NCI-H1694 treated with DMSO at 0.1 percent for 48 hours (cell line): ENCODE measurements around the gene TMIGD2.
"Not testable (repeated sequence)": the region's sequence is repeated elsewhere in the genome, so short reads cannot be mapped to it uniquely, and the experiment has no call there.

Source experiments
- DNase-seq: peaks from one replicate; lab custom pipeline; 2025; lab: John Stamatoyannopoulos, UW

TMIGD2 gene

GRCh38 chr19:4302243-4302640 is at the start of gene TMIGD2:
Gene TMIGD2, minus strand, starts transcription at chr19:4302389. Its CDS starts 4 bp downstream, at chr19:4302385.
- no peak for DNase-seq

- no peak for DNase-seq
These were observed 48.5 kb upstream of the TMIGD2 start for GRCh38 chr19:4350726-4351125.

- no peak for DNase-seq
These were observed 47.9 kb upstream of the TMIGD2 start for GRCh38 chr19:4350111-4350510.

GRCh38 chr19:4349225-4349624 is 47.0 kb upstream of the TMIGD2 start:
- DNase-seq, result not testable (repeated sequence)

GRCh38 chr19:4347521-4347920 is 45.3 kb upstream of the TMIGD2 start:
- DNase-seq, result no peak

GRCh38 chr19:4346020-4346383 is 43.8 kb upstream of the TMIGD2 start:
- no peak for DNase-seq

GRCh38 chr19:4345342-4346019 is 43.3 kb upstream of the TMIGD2 start:
- no peak for DNase-seq

GRCh38 chr19:4343370-4344307 is 41.5 kb upstream of the TMIGD2 start, which contains the start of gene MPND:
Gene MPND, plus strand, starts transcription at chr19:4343562. Its CDS starts 32 bp downstream, at chr19:4343594.
- peak; percentile 53 for DNase-seq

GRCh38 chr19:4342615-4343369 is 40.6 kb upstream of the TMIGD2 start:
- DNase-seq, result peak; percentile 99

GRCh38 chr19:4342314-4342614 is 40.1 kb upstream of the TMIGD2 start:
- no peak for DNase-seq

- DNase-seq, result no peak
These were observed 36.5 kb upstream of the TMIGD2 start, which contains the start of gene STAP2 for GRCh38 chr19:4338441-4339355. Gene STAP2, minus strand, starts transcription at chr19:4338827. Its CDS starts 74 bp downstream, at chr19:4338753.

- no peak for DNase-seq
These were observed 35.8 kb upstream of the TMIGD2 start for GRCh38 chr19:4337906-4338440.

GRCh38 chr19:4334929-4335570 is 32.9 kb upstream of the TMIGD2 start:
- DNase-seq, result no peak

GRCh38 chr19:4329858-4330257 is 27.7 kb upstream of the TMIGD2 start:
- no peak for DNase-seq

- DNase-seq, result not testable (repeated sequence)
These were observed 26.9 kb upstream of the TMIGD2 start for GRCh38 chr19:4328991-4329681.

- DNase-seq, result no peak
These were observed 26.2 kb upstream of the TMIGD2 start for GRCh38 chr19:4328243-4328990.

GRCh38 chr19:4327877-4328242 is 25.7 kb upstream of the TMIGD2 start:
- no peak for DNase-seq

- DNase-seq, result no peak
These were observed 25.2 kb upstream of the TMIGD2 start for GRCh38 chr19:4327252-4327876.

- DNase-seq, result no peak
These were observed 24.7 kb upstream of the TMIGD2 start for GRCh38 chr19:4326837-4327251.
